ENCODE measurements around the gene JAG1. TPM values are rescaled to one million over a fixed set of nuclear protein-coding genes. Genes with fewer than 3 reads are reported as not detected.

JAG1 gene
- total and polyA plus RNA-seq, 2 experiments from 2014 or later, result 1.2 to 8.4 TPM

GRCh38 chr20:10665791-10666190 is 8.0 kb downstream of the JAG1 start:
- Histone ChIP-seq H3K36me3 (ENCODE audit: low read depth) (no peaks in the 10 kb centered on the region), H3K27me3 (replicated peaks; ENCODE audit: insufficient read depth) (no peaks in the 10 kb centered on the region), H3K9ac (no peak overlapping the region), H2AFZ (no peak overlapping the region), H4K20me1 (ENCODE audit: insufficient read depth) (no peaks in the 10 kb centered on the region), H3K27ac (no peak overlapping the region), H3K4me3 (no peak overlapping the region), H3K9me2 (ENCODE audit: insufficient read depth) (no peaks in the 10 kb centered on the region), H3K9me3 (ENCODE audit: low read depth) (no peaks in the 10 kb centered on the region), H3K79me2 (ENCODE audit: insufficient read depth) (no peaks in the 10 kb centered on the region), H3K4me1 (ENCODE audit: insufficient read depth) (no peaks in the 10 kb centered on the region), H3K4me2 (ENCODE audit: unreplicated experiment) (no peak overlapping the region), H3F3A (ENCODE audit: insufficient read depth) (peaks cover 4% of the 10 kb centered on the region; the same call in 1 of the 2 replicates)
- TF ChIP-seq EZH2phosphoT487 (IDR thresholded peaks at IDR 0.05; ENCODE audit: insufficient read depth, low read depth) (no peak), EZH2 (IDR thresholded peaks at IDR 0.05; ENCODE audit: insufficient read depth, poor library complexity, severe bottlenecking) (no peak)
- in situ Hi-C loops (cut with MboI), result loop anchor here (25.0 kb wide), 1 partner anchor 872 kb away; no protein-coding TSS in a partner anchor
- WGBS, 2 experiments (ENCODE audit: low coverage in 1 of 2, low lambda C conversion rate in 2 of 2, missing lambda C conversion rate in 2 of 2), result 85 to 91% methylated on average over 6 of the region's 6 CpGs
- no peak for DNase-seq

- in situ Hi-C loops (cut with MboI), result loop anchor here (25.0 kb wide), 1 partner anchor 872 kb away; no protein-coding TSS in a partner anchor
- Histone ChIP-seq H3K4me3 (no peak overlapping the region), H3K4me2 (ENCODE audit: unreplicated experiment) (no peak overlapping the region), H3K79me2 (ENCODE audit: insufficient read depth) (no peaks in the 10 kb centered on the region), H3F3A (ENCODE audit: insufficient read depth) (no peaks in the 10 kb centered on the region), H3K9me2 (ENCODE audit: insufficient read depth) (no peaks in the 10 kb centered on the region), H2AFZ (no peak overlapping the region), H4K20me1 (ENCODE audit: insufficient read depth) (no peaks in the 10 kb centered on the region), H3K9me3 (ENCODE audit: low read depth) (no peaks in the 10 kb centered on the region), H3K27ac (no peak overlapping the region), H3K4me1 (ENCODE audit: insufficient read depth) (no peaks in the 10 kb centered on the region; the same call in 1 of the 2 replicates), H3K27me3 (replicated peaks; ENCODE audit: insufficient read depth) (no peaks in the 10 kb centered on the region), H3K36me3 (ENCODE audit: low read depth) (no peaks in the 10 kb centered on the region), H3K9ac (no peak overlapping the region)
- no peak for DNase-seq
- TF ChIP-seq EZH2 (IDR thresholded peaks at IDR 0.05; ENCODE audit: insufficient read depth, poor library complexity, severe bottlenecking), result no peak
- no peak for TF ChIP-seq EZH2phosphoT487 (IDR thresholded peaks at IDR 0.05; ENCODE audit: insufficient read depth, low read depth)
- 90 to 91% methylated on average over 7 of the region's 7 CpGs for WGBS, 2 experiments (ENCODE audit: low coverage in 1 of 2, low lambda C conversion rate in 2 of 2, missing lambda C conversion rate in 2 of 2)
Observed at GRCh38 chr20:10665027-10665561, 8.7 kb downstream of the JAG1 start.

- Histone ChIP-seq H4K20me1 (ENCODE audit: insufficient read depth) (no peaks in the 10 kb centered on the region), H2AFZ (no peak overlapping the region), H3K4me2 (ENCODE audit: unreplicated experiment) (no peak overlapping the region), H3K79me2 (ENCODE audit: insufficient read depth) (no peaks in the 10 kb centered on the region), H3K4me1 (ENCODE audit: insufficient read depth) (no peaks in the 10 kb centered on the region; the same call in 1 of the 2 replicates), H3K9me3 (ENCODE audit: low read depth) (no peaks in the 10 kb centered on the region), H3K36me3 (ENCODE audit: low read depth) (no peaks in the 10 kb centered on the region), H3K27me3 (replicated peaks; ENCODE audit: insufficient read depth) (no peaks in the 10 kb centered on the region), H3K9me2 (ENCODE audit: insufficient read depth) (no peaks in the 10 kb centered on the region), H3K9ac (no peak overlapping the region), H3K4me3 (no peak overlapping the region), H3K27ac (no peak overlapping the region), H3F3A (ENCODE audit: insufficient read depth) (no peaks in the 10 kb centered on the region)
- 93 to 96% methylated on average over 8 of the region's 8 CpGs for WGBS, 2 experiments (ENCODE audit: low coverage in 1 of 2, low lambda C conversion rate in 2 of 2, missing lambda C conversion rate in 2 of 2)
- DNase-seq, result no peak
- in situ Hi-C loops (cut with MboI), result loop anchor here (25.0 kb wide), 1 partner anchor 874 kb away; no protein-coding TSS in a partner anchor
- no peak for TF ChIP-seq EZH2phosphoT487 (IDR thresholded peaks at IDR 0.05; ENCODE audit: insufficient read depth, low read depth)
- no peak for TF ChIP-seq EZH2 (IDR thresholded peaks at IDR 0.05; ENCODE audit: insufficient read depth, poor library complexity, severe bottlenecking)
Observed at GRCh38 chr20:10663756-10664155, 10.0 kb downstream of the JAG1 start.

- Histone ChIP-seq H2AFZ (no peak overlapping the region), H3K79me2 (ENCODE audit: insufficient read depth) (no peaks in the 10 kb centered on the region), H3K36me3 (ENCODE audit: low read depth) (no peaks in the 10 kb centered on the region), H3K9ac (no peak overlapping the region), H3K4me1 (ENCODE audit: insufficient read depth) (no peaks in the 10 kb centered on the region; the same call in 1 of the 2 replicates), H3K4me2 (ENCODE audit: unreplicated experiment) (no peak overlapping the region), H3K9me2 (ENCODE audit: insufficient read depth) (no peaks in the 10 kb centered on the region), H3K27me3 (replicated peaks; ENCODE audit: insufficient read depth) (no peaks in the 10 kb centered on the region), H4K20me1 (ENCODE audit: insufficient read depth) (no peaks in the 10 kb centered on the region), H3K4me3 (no peak overlapping the region), H3K9me3 (ENCODE audit: low read depth) (no peaks in the 10 kb centered on the region), H3F3A (ENCODE audit: insufficient read depth) (no peaks in the 10 kb centered on the region), H3K27ac (no peak overlapping the region)
- WGBS, 2 experiments (ENCODE audit: low coverage in 1 of 2, low lambda C conversion rate in 2 of 2, missing lambda C conversion rate in 2 of 2), result 82 to 83% methylated on average over 10 of the region's 10 CpGs
- in situ Hi-C loops (cut with MboI), result loop anchor here (25.0 kb wide), 1 partner anchor 874 kb away; no protein-coding TSS in a partner anchor
- TF ChIP-seq EZH2phosphoT487 (IDR thresholded peaks at IDR 0.05; ENCODE audit: insufficient read depth, low read depth), result no peak
- no peak for TF ChIP-seq EZH2 (IDR thresholded peaks at IDR 0.05; ENCODE audit: insufficient read depth, poor library complexity, severe bottlenecking)
- no peak for DNase-seq
Observed at GRCh38 chr20:10662661-10663458, 10.9 kb downstream of the JAG1 start.

Data from GM23248 (cell line).